ENCODE data around the gene KIF3C.

- TF ChIP-seq CTCF (IDR thresholded peaks at IDR 0.05) (no peak), SIN3A (IDR thresholded peaks at IDR 0.05; ENCODE audit: borderline replicate concordance, insufficient read depth, low read depth, low read length) (no peak), POLR2AphosphoS5 (IDR thresholded peaks at IDR 0.05; ENCODE audit: low read depth, low read length) (no peak)
These were observed 28.6 kb upstream of the KIF3C start for GRCh38 chr2:26010943-26011342.

All from Panc1 (cell line).